KMS-11 (cell line): ENCODE results near the gene SLC8A1.

Experiments used
- H2AFZ ChIP-seq: fragments of 200-600 bp; sonication (generic); 2 replicates; pipeline ENCODE4 v1.6.1; 2016; ENCODE audit warnings: antibody characterized with exemption, mixed run types, low read depth
- H3K27ac ChIP-seq: fragments of 200-600 bp; sonication (generic); 2 replicates; pipeline ENCODE4 v1.6.1; 2016; ENCODE audit warnings: mild to moderate bottlenecking, mixed run types
- H3K27me3 ChIP-seq: fragments of 200-600 bp; sonication (generic); 2 replicates; pipeline ENCODE4 v1.6.1; 2017; ENCODE audit warnings: mild to moderate bottlenecking, low read depth, mixed run types, moderate library complexity; ENCODE audit not compliant: insufficient read depth
- H3K36me3 ChIP-seq: fragments of 200-600 bp; sonication (generic); 2 replicates; pipeline ENCODE4 v1.6.1; 2017; ENCODE audit warnings: mild to moderate bottlenecking, mixed run types; ENCODE audit not compliant: insufficient read depth
- H3K4me1 ChIP-seq: fragments of 200-600 bp; sonication (generic); 2 replicates; pipeline ENCODE4 v1.6.1; 2016; ENCODE audit warnings: mild to moderate bottlenecking, low read depth, mixed run types; ENCODE audit not compliant: poor library complexity, severe bottlenecking
- H3K4me2 ChIP-seq: fragments of 200-600 bp; sonication (generic); 2 replicates; pipeline ENCODE4 v1.7.0; 2016; ENCODE audit warnings: mild to moderate bottlenecking, mixed run types
- H3K4me3 ChIP-seq: fragments of 200-600 bp; sonication (generic); IDR thresholded peaks from 2 replicates; pipeline ENCODE4 v1.6.1; 2017; ENCODE audit warnings: low read depth, low read length, mixed read lengths; ENCODE audit not compliant: insufficient read depth
- H3K79me2 ChIP-seq: fragments of 200-600 bp; sonication (generic); 2 replicates; pipeline ENCODE4 v1.6.1; 2016; ENCODE audit warnings: low read depth, mixed run types; ENCODE audit not compliant: insufficient read depth
- H3K9ac ChIP-seq: fragments of 200-600 bp; sonication (generic); 2 replicates; pipeline ENCODE4 v1.6.1; 2016; ENCODE audit warnings: mild to moderate bottlenecking, mixed run types
- H4K20me1 ChIP-seq: fragments of 200-600 bp; sonication (generic); 2 replicates; pipeline ENCODE4 v1.6.1; 2016; ENCODE audit warnings: mild to moderate bottlenecking, mixed run types; ENCODE audit not compliant: insufficient read depth
- TF ChIP-seq, protein P1 (sequence below): fragments of 200-600 bp; sonication (generic); conservative IDR thresholded peaks from 2 replicates; pipeline ENCODE4 v1.6.1; 2017; ENCODE audit warnings: low read depth, mild to moderate bottlenecking, antibody characterized with exemption, low read length, moderate library complexity, mixed read lengths

SLC8A1 gene

DNA sequence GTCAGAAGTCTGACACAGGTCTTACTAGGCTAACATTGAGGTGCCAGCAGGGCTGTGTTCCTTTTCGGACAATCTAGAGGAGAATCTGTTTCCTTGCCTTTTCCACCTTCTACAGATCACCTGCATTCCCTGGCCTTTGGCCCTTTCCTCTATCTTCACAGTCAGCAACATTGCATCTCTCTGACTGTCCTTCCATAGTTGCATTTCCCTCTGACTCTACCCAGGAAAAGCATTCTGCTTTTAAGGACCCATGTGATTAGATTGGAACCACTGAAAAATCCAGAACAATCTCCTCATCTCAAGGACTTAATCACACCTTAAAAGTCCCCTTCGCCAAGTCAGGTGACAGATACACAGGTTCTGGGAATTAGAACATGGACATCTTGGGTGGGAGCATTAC is 181.5 kb downstream of the SLC8A1 start:
- TF ChIP-seq, protein P1, sequence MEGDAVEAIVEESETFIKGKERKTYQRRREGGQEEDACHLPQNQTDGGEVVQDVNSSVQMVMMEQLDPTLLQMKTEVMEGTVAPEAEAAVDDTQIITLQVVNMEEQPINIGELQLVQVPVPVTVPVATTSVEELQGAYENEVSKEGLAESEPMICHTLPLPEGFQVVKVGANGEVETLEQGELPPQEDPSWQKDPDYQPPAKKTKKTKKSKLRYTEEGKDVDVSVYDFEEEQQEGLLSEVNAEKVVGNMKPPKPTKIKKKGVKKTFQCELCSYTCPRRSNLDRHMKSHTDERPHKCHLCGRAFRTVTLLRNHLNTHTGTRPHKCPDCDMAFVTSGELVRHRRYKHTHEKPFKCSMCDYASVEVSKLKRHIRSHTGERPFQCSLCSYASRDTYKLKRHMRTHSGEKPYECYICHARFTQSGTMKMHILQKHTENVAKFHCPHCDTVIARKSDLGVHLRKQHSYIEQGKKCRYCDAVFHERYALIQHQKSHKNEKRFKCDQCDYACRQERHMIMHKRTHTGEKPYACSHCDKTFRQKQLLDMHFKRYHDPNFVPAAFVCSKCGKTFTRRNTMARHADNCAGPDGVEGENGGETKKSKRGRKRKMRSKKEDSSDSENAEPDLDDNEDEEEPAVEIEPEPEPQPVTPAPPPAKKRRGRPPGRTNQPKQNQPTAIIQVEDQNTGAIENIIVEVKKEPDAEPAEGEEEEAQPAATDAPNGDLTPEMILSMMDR: no peak
- Histone ChIP-seq H3K79me2 (no peaks in the 10 kb centered on the region), H3K4me3 (no peak overlapping the region), H3K4me2 (no peak overlapping the region), H3K4me1 (no peaks in the 10 kb centered on the region), H4K20me1 (no peaks in the 10 kb centered on the region), H3K27ac (no peak overlapping the region), H3K27me3 (no peaks in the 10 kb centered on the region), H2AFZ (no peak overlapping the region), H3K36me3 (no peaks in the 10 kb centered on the region), H3K9ac (no peak overlapping the region)

DNA sequence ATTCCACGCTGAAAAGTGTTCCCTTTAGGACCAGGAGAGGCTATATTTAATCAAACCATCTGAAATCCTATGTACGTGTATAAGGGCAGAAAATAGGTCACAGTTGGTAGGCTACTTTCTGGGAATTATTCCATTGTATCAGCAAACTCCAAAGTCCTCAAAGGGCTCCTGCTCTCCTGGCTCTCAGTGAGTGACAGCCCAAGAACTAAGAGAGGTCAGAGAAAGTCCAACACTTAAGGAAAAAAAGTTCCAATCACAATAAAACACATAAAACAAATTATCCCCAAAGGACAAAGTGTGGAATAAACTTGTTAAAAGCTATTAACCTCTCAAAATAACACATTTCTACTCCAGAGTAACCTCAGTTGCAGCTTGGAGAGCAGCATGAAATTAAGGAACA is 183.3 kb downstream of the SLC8A1 start:
- TF ChIP-seq, protein P1: no peak
- no peak overlapping the region for H3K9ac ChIP-seq
- H3K27ac ChIP-seq: no peak overlapping the region
- H3K79me2 ChIP-seq: no peaks in the 10 kb centered on the region
- H2AFZ ChIP-seq: no peak overlapping the region
- no peak overlapping the region for H3K4me3 ChIP-seq
- H3K36me3 ChIP-seq: no peaks in the 10 kb centered on the region
- no peaks in the 10 kb centered on the region for H4K20me1 ChIP-seq
- no peaks in the 10 kb centered on the region for H3K4me1 ChIP-seq
- H3K27me3 ChIP-seq: no peaks in the 10 kb centered on the region
- no peak overlapping the region for H3K4me2 ChIP-seq

DNA sequence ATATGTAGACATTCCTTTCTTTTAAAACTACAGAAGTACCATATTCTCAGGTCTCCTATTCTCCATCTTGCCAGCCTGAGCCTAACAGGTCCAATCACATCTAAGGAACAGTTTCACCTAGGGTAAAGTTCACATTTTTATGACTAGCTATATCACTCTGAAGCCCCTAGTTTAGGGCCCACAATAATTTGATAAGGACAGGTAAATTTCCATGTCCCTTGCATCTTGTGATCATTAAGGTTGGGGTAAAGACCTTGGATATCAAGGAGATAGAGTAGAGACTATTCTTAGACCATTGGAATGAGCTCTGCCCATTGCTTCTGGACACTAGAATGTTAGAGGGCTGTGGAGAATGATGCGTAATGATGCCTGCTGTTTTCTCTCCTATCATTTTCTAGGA is 185.7 kb downstream of the SLC8A1 start:
- Histone ChIP-seq H4K20me1 (no peaks in the 10 kb centered on the region), H3K4me2 (no peak overlapping the region), H3K79me2 (no peaks in the 10 kb centered on the region), H3K4me1 (no peaks in the 10 kb centered on the region), H3K27ac (no peak overlapping the region), H2AFZ (no peak overlapping the region), H3K9ac (no peak overlapping the region), H3K36me3 (no peaks in the 10 kb centered on the region), H3K4me3 (no peak overlapping the region), H3K27me3 (no peaks in the 10 kb centered on the region)
- TF ChIP-seq, protein P1: no peak

DNA sequence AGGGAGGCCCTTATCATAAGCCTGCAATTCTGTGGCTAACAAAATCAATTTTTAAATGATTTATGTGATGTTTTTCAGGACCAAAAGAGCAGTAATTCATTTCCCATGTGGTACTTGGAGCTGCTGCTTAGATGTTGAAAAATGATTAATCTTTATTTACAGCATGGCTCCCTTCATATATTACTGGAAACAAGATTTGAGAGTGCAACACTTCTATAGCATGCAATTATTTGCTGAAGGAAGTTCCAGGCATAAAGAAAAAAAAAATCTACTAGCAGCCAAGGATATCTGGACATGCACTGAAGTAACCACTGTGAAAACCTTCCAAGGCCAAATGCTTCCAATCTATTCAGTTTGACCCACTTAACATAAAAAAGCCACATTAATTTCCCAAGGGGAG is 186.3 kb downstream of the SLC8A1 start:
- Histone ChIP-seq H3K4me2 (no peak overlapping the region), H3K4me1 (no peaks in the 10 kb centered on the region), H3K4me3 (no peak overlapping the region), H3K36me3 (no peaks in the 10 kb centered on the region), H3K27me3 (no peaks in the 10 kb centered on the region), H3K9ac (no peak overlapping the region), H3K79me2 (no peaks in the 10 kb centered on the region), H4K20me1 (no peaks in the 10 kb centered on the region), H3K27ac (no peak overlapping the region), H2AFZ (no peak overlapping the region)
- TF ChIP-seq, protein P1: no peak

DNA sequence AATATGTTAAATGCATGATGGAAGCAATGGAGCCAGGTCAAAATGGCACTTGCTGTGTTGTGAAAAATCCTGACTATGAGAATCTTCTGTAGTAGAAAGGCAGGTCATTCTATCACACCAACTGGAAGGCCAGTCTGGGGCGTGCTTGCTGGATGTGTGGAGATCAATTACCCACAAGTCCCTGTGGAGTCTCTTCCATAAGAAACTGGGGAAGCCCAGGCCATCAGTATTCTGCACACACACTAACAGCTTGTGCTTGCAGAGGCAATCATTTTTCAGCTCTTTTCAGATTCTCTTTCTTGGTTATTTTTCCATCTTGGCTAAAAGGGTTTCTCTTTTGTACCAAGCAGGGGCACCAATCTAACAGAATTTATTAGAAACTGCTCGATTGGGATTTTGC is 190.8 kb downstream of the SLC8A1 start:
- H3K4me2 ChIP-seq: no peak overlapping the region
- H3K27ac ChIP-seq: no peak overlapping the region
- no peaks in the 10 kb centered on the region for H3K27me3 ChIP-seq
- H3K36me3 ChIP-seq: no peaks in the 10 kb centered on the region
- H4K20me1 ChIP-seq: no peaks in the 10 kb centered on the region
- no peak overlapping the region for H3K9ac ChIP-seq
- TF ChIP-seq, protein P1: no peak
- H2AFZ ChIP-seq: no peak overlapping the region
- no peaks in the 10 kb centered on the region for H3K4me1 ChIP-seq
- no peaks in the 10 kb centered on the region for H3K79me2 ChIP-seq
- H3K4me3 ChIP-seq: no peak overlapping the region
